Neural progenitor cell (in vitro differentiated cells): ENCODE measurements around the gene TMEM120B. TPM values are rescaled to one million over a fixed set of nuclear protein-coding genes. Genes with fewer than 3 reads are reported as not detected.
A peak's percentile ranks its signal among the peaks of the same experiment; 100 is the strongest.

Experiments
- DNase-seq: peaks from one replicate; pipeline ENCODE4 v3.0.0-alpha.2; 2016; ENCODE audit warnings: low spot score
- H2AFZ ChIP-seq: fragments of 200-600 bp; sonication (generic); replicated peaks from 2 replicates; pipeline ENCODE4 v1.6.1; 2016; ENCODE audit warnings: antibody characterized with exemption
- H3F3A ChIP-seq: fragments of 200-600 bp; sonication (generic); 2 replicates; pipeline ENCODE4 v1.6.1; 2016; ENCODE audit warnings: antibody characterized with exemption, low read depth
- H3K27ac ChIP-seq: fragments of 200-600 bp; sonication (generic); 2 replicates; pipeline ENCODE4 v1.5.1; 2016; ENCODE audit warnings: mild to moderate bottlenecking
- H3K27me3 ChIP-seq: fragments of 200-600 bp; sonication (generic); 2 replicates; pipeline ENCODE4 v1.6.1; 2016; ENCODE audit warnings: mild to moderate bottlenecking, moderate library complexity
- H3K36me3 ChIP-seq: fragments of 200-600 bp; sonication (generic); 2 replicates; pipeline ENCODE4 v1.5.1; 2016
- H3K4me1 ChIP-seq: fragments of 200-600 bp; sonication (generic); 2 replicates; pipeline ENCODE4 v1.6.1; 2016; ENCODE audit warnings: mixed run types
- H3K4me2 ChIP-seq: fragments of 200-600 bp; sonication (generic); 2 replicates; pipeline ENCODE4 v1.6.1; 2016
- H3K4me3 ChIP-seq: fragments of 200-600 bp; sonication (generic); 2 replicates; pipeline ENCODE4 v1.5.1; 2016
- H3K79me2 ChIP-seq: fragments of 200-600 bp; sonication (generic); 2 replicates; pipeline ENCODE4 v1.6.1; 2016; ENCODE audit warnings: low read depth
- H3K9ac ChIP-seq: fragments of 200-600 bp; sonication (generic); 2 replicates; pipeline ENCODE4 v1.6.1; 2016
- H3K9me3 ChIP-seq: fragments of 200-600 bp; sonication (generic); 2 replicates; pipeline ENCODE4 v1.5.1; 2016; ENCODE audit warnings: low read depth
- H4K20me1 ChIP-seq: fragments of 200-600 bp; sonication (generic); 2 replicates; pipeline ENCODE4 v1.6.1; 2016; ENCODE audit warnings: low read depth
- H3K27ac Mint-ChIP-seq: 3 replicates; pipeline ENCODE4 v1.8.0; 2021; ENCODE audit warnings: mixed read lengths
- H3K27me3 Mint-ChIP-seq: 2 replicates; pipeline ENCODE4 v1.8.0; 2022; ENCODE audit warnings: low read depth, mild to moderate bottlenecking, inconsistent platforms, moderate library complexity, mixed read lengths; ENCODE audit not compliant: insufficient read depth
- H3K36me3 Mint-ChIP-seq: 3 replicates; pipeline ENCODE4 v1.8.0; 2021; ENCODE audit warnings: mixed read lengths
- H3K4me1 Mint-ChIP-seq: 3 replicates; pipeline ENCODE4 v1.8.0; 2021; ENCODE audit warnings: mixed read lengths
- H3K4me3 Mint-ChIP-seq: 3 replicates; pipeline ENCODE4 v1.8.0; 2021; ENCODE audit warnings: mild to moderate bottlenecking, moderate library complexity, mixed read lengths
- H3K9me3 Mint-ChIP-seq: 3 replicates; pipeline ENCODE4 v1.8.0; 2020; ENCODE audit warnings: mixed read lengths
- EZH2 ChIP-seq: fragments of 200-600 bp; sonication (generic); IDR thresholded peaks from 2 replicates; pipeline ENCODE4 v1.6.1; 2017; ENCODE audit warnings: antibody characterized with exemption, mild to moderate bottlenecking, moderate library complexity
- EZH2phosphoT487 ChIP-seq: fragments of 200-600 bp; sonication (generic); IDR thresholded peaks from 2 replicates; pipeline ENCODE4 v1.6.1; 2017; ENCODE audit warnings: antibody characterized with exemption
- total RNA-seq: library from RNA; depleted of rRNA; stranded (reverse); fragments of >200 nt; gene quantifications from 2 replicates; pipeline ENCODE4 v1.2.3, GENCODE V29; 2015; ENCODE audit warnings: low replicate concordance
- TF ChIP-seq, protein P1 (sequence below): fragments of 200-600 bp; sonication (generic); IDR thresholded peaks from 2 replicates; pipeline ENCODE4 v1.5.1; 2017; ENCODE audit warnings: antibody characterized with exemption, mild to moderate bottlenecking

TMEM120B gene
- total RNA-seq, 1 donor from 2014 or later, result 4.7 TPM

DNA sequence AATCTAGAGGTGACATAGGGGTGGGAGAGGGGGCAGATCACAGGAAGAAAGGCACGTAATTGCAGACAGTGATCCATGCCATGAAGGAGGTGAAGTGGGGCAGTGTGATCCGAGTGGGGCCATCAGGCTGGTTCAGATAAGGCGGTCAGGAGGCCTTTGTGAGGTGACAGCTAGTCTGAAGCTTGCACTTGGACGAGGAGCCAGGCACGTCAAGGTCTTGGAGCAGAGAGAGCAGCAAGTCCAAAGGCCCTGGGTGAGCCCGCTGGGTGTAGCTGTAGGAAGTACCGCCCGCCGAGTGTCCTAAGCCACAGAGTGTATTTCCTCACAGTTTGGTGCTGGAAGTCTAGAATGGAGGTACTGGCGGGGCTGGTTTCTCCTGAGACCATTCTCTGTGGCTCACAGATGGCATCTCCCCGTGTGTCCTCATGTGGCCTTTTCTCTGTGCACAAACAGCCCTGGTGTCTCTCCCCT lies 57.3 kb downstream of the TMEM120B start:
- H3K27ac ChIP-seq, result no peak overlapping the region
- no peak overlapping the region for H2AFZ ChIP-seq
- H3K4me3 ChIP-seq, result no peak overlapping the region
- H3K36me3 Mint-ChIP-seq, result no peaks in the 10 kb centered on the region
- no peaks in the 10 kb centered on the region for H4K20me1 ChIP-seq
- no peak overlapping the region for H3K4me3 Mint-ChIP-seq
- no peaks in the 10 kb centered on the region for H3K9me3 Mint-ChIP-seq
- TF ChIP-seq EZH2phosphoT487 (no peak), EZH2 (no peak)
- TF ChIP-seq, protein P1, sequence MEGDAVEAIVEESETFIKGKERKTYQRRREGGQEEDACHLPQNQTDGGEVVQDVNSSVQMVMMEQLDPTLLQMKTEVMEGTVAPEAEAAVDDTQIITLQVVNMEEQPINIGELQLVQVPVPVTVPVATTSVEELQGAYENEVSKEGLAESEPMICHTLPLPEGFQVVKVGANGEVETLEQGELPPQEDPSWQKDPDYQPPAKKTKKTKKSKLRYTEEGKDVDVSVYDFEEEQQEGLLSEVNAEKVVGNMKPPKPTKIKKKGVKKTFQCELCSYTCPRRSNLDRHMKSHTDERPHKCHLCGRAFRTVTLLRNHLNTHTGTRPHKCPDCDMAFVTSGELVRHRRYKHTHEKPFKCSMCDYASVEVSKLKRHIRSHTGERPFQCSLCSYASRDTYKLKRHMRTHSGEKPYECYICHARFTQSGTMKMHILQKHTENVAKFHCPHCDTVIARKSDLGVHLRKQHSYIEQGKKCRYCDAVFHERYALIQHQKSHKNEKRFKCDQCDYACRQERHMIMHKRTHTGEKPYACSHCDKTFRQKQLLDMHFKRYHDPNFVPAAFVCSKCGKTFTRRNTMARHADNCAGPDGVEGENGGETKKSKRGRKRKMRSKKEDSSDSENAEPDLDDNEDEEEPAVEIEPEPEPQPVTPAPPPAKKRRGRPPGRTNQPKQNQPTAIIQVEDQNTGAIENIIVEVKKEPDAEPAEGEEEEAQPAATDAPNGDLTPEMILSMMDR, result no peak
- no peaks in the 10 kb centered on the region for H3K27me3 ChIP-seq
- no peak overlapping the region for H3K9ac ChIP-seq
- no peaks in the 10 kb centered on the region for H3K9me3 ChIP-seq
- DNase-seq, result no peak
- peaks cover 8% of the 10 kb centered on the region for H3F3A ChIP-seq
- no peak overlapping the region for H3K27ac Mint-ChIP-seq
- H3K4me1 ChIP-seq, result peaks cover 11% of the 10 kb centered on the region
- H3K4me2 ChIP-seq, result no peak overlapping the region
- no peaks in the 10 kb centered on the region for H3K79me2 ChIP-seq
- no peaks in the 10 kb centered on the region for H3K36me3 ChIP-seq
- peaks cover 37% of the 10 kb centered on the region for H3K4me1 Mint-ChIP-seq
- peaks cover 2% of the 10 kb centered on the region for H3K27me3 Mint-ChIP-seq

DNA sequence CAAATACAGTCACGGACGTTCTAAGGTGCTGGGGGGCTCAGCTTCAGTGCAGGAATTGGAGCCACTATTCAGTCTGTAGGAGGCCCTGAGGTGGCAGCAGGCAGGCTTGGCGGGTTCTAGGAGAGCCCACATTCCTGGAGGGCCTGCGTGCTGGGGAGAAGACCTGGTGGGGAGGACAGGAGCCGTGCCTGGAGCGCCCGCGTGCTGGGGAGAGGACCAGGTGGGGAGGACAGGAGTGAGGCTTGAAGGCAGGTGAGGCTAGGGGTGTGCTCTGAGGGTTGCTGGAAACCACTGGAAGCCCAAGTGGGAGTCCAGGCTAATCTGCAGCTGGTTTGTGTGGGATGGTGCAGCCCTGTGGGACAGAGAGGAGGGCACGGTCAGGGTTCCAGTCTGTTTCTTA lies 57.8 kb downstream of the TMEM120B start:
- Mint-ChIP-seq H3K36me3 (no peaks in the 10 kb centered on the region), H3K4me3 (no peak overlapping the region), H3K27ac (peak overlapping the region; percentile 74), H3K27me3 (peaks cover 2% of the 10 kb centered on the region), H3K4me1 (peaks cover 36% of the 10 kb centered on the region), H3K9me3 (no peaks in the 10 kb centered on the region)
- no peak overlapping the region for H3K27ac ChIP-seq
- no peak overlapping the region for H3K4me3 ChIP-seq
- H3K36me3 ChIP-seq, result no peaks in the 10 kb centered on the region
- H2AFZ ChIP-seq, result no peak overlapping the region
- H3K9ac ChIP-seq, result no peak overlapping the region
- DNase-seq, result no peak
- no peaks in the 10 kb centered on the region for H3K27me3 ChIP-seq
- peak overlapping the region; percentile 35 for H3K4me2 ChIP-seq
- no peaks in the 10 kb centered on the region for H4K20me1 ChIP-seq
- peaks cover 8% of the 10 kb centered on the region for H3F3A ChIP-seq
- TF ChIP-seq EZH2phosphoT487, result no peak
- TF ChIP-seq EZH2, result no peak
- TF ChIP-seq, protein P1, result no peak
- H3K4me1 ChIP-seq, result peaks cover 11% of the 10 kb centered on the region
- H3K79me2 ChIP-seq, result no peaks in the 10 kb centered on the region
- H3K9me3 ChIP-seq, result no peaks in the 10 kb centered on the region

DNA sequence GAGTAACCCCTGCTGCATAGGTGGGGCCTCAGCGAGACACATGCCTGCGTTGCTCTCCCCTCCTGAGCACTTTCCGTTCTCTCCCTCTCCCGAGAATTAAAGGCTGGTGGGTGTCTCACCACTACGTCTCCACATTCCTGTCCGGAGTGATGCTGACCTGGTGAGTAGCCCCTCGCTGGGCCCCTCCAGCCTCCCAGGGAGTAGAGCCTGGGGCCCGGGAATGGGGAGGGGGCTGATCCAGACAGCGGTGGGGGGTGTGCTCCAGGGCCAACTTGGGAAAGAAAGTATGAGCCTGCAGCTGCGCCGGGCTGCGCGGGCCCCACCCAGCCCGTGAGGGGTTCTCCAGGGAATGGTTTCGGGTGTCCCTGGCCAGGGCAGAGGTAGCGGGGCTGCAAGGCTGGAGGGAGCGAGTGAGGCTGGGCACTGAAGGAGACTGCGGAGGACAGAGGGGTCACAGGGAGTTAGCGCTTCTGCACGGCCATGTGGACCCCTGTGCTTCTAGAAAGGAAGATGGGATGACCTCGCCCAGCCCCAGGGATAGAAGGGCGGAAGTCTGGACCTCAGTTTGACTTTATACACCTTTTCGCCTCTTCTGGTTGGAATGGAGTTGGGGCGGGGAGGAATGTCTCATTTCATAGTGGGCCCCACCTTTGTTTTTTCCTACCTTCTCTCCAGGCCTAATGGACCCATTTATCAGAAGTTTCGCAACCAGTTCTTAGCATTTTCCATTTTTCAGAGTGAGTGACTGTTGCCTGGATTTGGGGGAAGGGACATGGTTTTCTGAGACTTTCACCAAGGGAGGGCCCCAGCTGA lies 58.5 kb downstream of the TMEM120B start:
- Histone ChIP-seq H3K4me1 (peaks cover 11% of the 10 kb centered on the region), H4K20me1 (no peaks in the 10 kb centered on the region), H3F3A (peaks cover 8% of the 10 kb centered on the region), H2AFZ (no peak overlapping the region), H3K27me3 (no peaks in the 10 kb centered on the region), H3K79me2 (no peaks in the 10 kb centered on the region), H3K4me3 (no peak overlapping the region), H3K9ac (no peak overlapping the region), H3K36me3 (no peaks in the 10 kb centered on the region), H3K27ac (no peak overlapping the region), H3K9me3 (no peaks in the 10 kb centered on the region), H3K4me2 (peak overlapping the region; percentile 35)
- H3K27ac Mint-ChIP-seq, result peak overlapping the region; percentile 74
- DNase-seq, result no peak
- peaks cover 30% of the 10 kb centered on the region for H3K4me1 Mint-ChIP-seq
- no peak overlapping the region for H3K4me3 Mint-ChIP-seq
- no peaks in the 10 kb centered on the region for H3K9me3 Mint-ChIP-seq
- TF ChIP-seq EZH2phosphoT487 (no peak), EZH2 (no peak)
- TF ChIP-seq, protein P1, result no peak
- H3K27me3 Mint-ChIP-seq, result peaks cover 2% of the 10 kb centered on the region
- no peaks in the 10 kb centered on the region for H3K36me3 Mint-ChIP-seq
